ENCODE data around the gene LHFPL3. TPM values are rescaled to one million over a fixed set of nuclear protein-coding genes. Genes with fewer than 3 reads are reported as not detected.

Gene LHFPL3
- total and polyA plus RNA-seq, 9 of the 15 experiments (the other 6 are each of a cell fraction or from before 2014, with no cell fraction given) = 0.21 to 0.52 TPM; not detected in 7

DNA sequence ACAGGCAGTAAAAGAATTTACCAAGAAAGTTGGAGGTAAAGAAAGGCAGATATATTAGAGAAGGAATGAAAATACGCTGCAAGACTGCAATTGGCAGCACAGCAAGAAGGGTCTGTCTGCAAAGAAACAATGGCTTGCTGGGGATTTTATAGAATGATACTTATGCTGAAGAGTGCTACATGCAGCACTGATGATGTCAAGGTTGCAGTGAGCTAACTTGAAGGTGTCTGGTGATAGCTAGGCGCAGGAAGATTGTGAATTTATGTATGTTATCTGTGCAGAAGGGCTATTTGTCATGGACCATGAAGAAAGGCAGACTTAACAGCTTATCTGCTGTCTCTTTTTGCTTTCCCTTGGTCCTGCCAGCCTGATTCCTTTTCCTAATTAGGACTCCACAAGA lies 366.3 kb downstream of the LHFPL3 start:
- in situ Hi-C loops (cut with MboI) = no loop called here
- no peaks in the 10 kb centered on the region for H3K36me3 ChIP-seq (ENCODE audit: control insufficient read depth, insufficient read depth, low read length)
- TF ChIP-seq ZNF316 (IDR thresholded peaks at IDR 0.05) (no peak), ZNF764 (CRISPR knock-in tag; IDR thresholded peaks at IDR 0.05; ENCODE audit: low read depth) (no peak), BRD4 (IDR thresholded peaks at IDR 0.05) (no peak), ZNF143 (CRISPR knock-in tag; IDR thresholded peaks at IDR 0.05) (no peak), NCOA6 (IDR thresholded peaks at IDR 0.05) (no peak), ZNF512 (tag; IDR thresholded peaks at IDR 0.05) (no peak), ZNF830 (CRISPR knock-in tag; IDR thresholded peaks at IDR 0.05) (no peak), ARNT (IDR thresholded peaks at IDR 0.05) (no peak), SREBF1 (IDR thresholded peaks at IDR 0.05; ENCODE audit: borderline replicate concordance, low read depth, low read length) (no peak), STAT5B (CRISPR knock-in tag; IDR thresholded peaks at IDR 0.05) (no peak), ZNF197 (CRISPR knock-in tag; IDR thresholded peaks at IDR 0.05; ENCODE audit: low read depth) (no peak), ID3 (CRISPR knock-in tag; IDR thresholded peaks at IDR 0.05) (no peak), ID3 (tag; IDR thresholded peaks at IDR 0.05) (no peak), ZNF224 (CRISPR knock-in tag; IDR thresholded peaks at IDR 0.05) (no peak)
- TF ChIP-seq, protein P1, sequence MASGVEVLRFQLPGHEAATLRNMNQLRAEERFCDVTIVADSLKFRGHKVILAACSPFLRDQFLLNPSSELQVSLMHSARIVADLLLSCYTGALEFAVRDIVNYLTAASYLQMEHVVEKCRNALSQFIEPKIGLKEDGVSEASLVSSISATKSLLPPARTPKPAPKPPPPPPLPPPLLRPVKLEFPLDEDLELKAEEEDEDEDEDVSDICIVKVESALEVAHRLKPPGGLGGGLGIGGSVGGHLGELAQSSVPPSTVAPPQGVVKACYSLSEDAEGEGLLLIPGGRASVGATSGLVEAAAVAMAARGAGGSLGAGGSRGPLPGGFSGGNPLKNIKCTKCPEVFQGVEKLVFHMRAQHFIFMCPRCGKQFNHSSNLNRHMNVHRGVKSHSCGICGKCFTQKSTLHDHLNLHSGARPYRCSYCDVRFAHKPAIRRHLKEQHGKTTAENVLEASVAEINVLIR (CRISPR knock-in tag; IDR thresholded peaks at IDR 0.05) = no peak
- TF ChIP-seq, protein P2, sequence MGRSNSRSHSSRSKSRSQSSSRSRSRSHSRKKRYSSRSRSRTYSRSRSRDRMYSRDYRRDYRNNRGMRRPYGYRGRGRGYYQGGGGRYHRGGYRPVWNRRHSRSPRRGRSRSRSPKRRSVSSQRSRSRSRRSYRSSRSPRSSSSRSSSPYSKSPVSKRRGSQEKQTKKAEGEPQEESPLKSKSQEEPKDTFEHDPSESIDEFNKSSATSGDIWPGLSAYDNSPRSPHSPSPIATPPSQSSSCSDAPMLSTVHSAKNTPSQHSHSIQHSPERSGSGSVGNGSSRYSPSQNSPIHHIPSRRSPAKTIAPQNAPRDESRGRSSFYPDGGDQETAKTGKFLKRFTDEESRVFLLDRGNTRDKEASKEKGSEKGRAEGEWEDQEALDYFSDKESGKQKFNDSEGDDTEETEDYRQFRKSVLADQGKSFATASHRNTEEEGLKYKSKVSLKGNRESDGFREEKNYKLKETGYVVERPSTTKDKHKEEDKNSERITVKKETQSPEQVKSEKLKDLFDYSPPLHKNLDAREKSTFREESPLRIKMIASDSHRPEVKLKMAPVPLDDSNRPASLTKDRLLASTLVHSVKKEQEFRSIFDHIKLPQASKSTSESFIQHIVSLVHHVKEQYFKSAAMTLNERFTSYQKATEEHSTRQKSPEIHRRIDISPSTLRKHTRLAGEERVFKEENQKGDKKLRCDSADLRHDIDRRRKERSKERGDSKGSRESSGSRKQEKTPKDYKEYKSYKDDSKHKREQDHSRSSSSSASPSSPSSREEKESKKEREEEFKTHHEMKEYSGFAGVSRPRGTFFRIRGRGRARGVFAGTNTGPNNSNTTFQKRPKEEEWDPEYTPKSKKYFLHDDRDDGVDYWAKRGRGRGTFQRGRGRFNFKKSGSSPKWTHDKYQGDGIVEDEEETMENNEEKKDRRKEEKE (IDR thresholded peaks at IDR 0.05; ENCODE audit: borderline replicate concordance in 1 of 2, control insufficient read depth in 1 of 2, low read depth in 2 of 2, low read length in 1 of 2) = no peak
- TF ChIP-seq, protein P3, sequence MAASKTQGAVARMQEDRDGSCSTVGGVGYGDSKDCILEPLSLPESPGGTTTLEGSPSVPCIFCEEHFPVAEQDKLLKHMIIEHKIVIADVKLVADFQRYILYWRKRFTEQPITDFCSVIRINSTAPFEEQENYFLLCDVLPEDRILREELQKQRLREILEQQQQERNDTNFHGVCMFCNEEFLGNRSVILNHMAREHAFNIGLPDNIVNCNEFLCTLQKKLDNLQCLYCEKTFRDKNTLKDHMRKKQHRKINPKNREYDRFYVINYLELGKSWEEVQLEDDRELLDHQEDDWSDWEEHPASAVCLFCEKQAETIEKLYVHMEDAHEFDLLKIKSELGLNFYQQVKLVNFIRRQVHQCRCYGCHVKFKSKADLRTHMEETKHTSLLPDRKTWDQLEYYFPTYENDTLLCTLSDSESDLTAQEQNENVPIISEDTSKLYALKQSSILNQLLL (CRISPR knock-in tag; IDR thresholded peaks at IDR 0.05; ENCODE audit: borderline replicate concordance) = no peak

More for the DNA sequence above, 366.3 kb downstream of the LHFPL3 start:
- no peak for DNase-seq (ENCODE audit: extremely low read depth in 1 of 4, low spot score in 3 of 4)
- intact Hi-C loops (cut with micrococcal nuclease) = no loop called here
- Histone ChIP-seq H3K4me1 (replicated peaks in 1 of 2; ENCODE audit: control insufficient read depth in 2 of 2, insufficient read depth in 2 of 2, low read length in 2 of 2) (no peaks in the 10 kb centered on the region), H3K4me2 (ENCODE audit: insufficient read depth, low read length) (no peak overlapping the region), H3K27me3 (ENCODE audit: control insufficient read depth in 2 of 2, insufficient read depth in 2 of 2, low read length in 2 of 2) (no peaks in the 10 kb centered on the region), H3K79me2 (ENCODE audit: control insufficient read depth, insufficient read depth, low read length) (no peaks in the 10 kb centered on the region), H2AFZ (ENCODE audit: low read depth, low read length) (no peak overlapping the region), H4K20me1 (replicated peaks; ENCODE audit: control insufficient read depth, insufficient read depth, low read length) (no peaks in the 10 kb centered on the region), H3K9ac (ENCODE audit: insufficient read depth in 1 of 2, low read depth in 2 of 2, low read length in 2 of 2) (no peak overlapping the region), H3K4me3 (no peak overlapping the region), H3K9me1 (ENCODE audit: control insufficient read depth, insufficient read depth, low read length) (no peaks in the 10 kb centered on the region), H3K27ac (ENCODE audit: extremely low read depth, low read depth, low read length) (no peak overlapping the region), H3K9me3 (replicated peaks; ENCODE audit: control insufficient read depth, insufficient read depth, low read depth, low read length) (no peaks in the 10 kb centered on the region)
- ChIA-PET POLR2A (no interaction called here), CTCF (ENCODE audit: low intra/inter-chr PET ratio) (no interaction called here)
- no peak for ATAC-seq
- BruUV-seq (replicated peaks) = no TSS peak
- whole genome bisulfite sequencing (ENCODE audit: insufficient coverage, low coverage, missing lambda C conversion rate) = 3% methylated on average over 2 of the region's 2 CpGs
- no peak for FAIRE-seq

All from K562 (cell line).